H9 (cell line): ENCODE measurements around the gene KCNG1. TPM values are rescaled to one million over a fixed set of nuclear protein-coding genes. Genes with fewer than 3 reads are reported as not detected.

Source experiments
- DNase-seq: peaks from one replicate; pipeline ENCODE4 v3.0.0-alpha.2; 2017
- H2AFZ ChIP-seq: one replicate; pipeline ENCODE4 v1.6.1; 2013; ENCODE audit warnings: mild to moderate bottlenecking, low read length, control low read depth, moderate library complexity
- H2AK5ac ChIP-seq: 2 replicates; pipeline ENCODE4 v1.6.1; 2013; ENCODE audit warnings: low read length, control low read depth, mixed read lengths; ENCODE audit not compliant: insufficient read length
- H2BK120ac ChIP-seq: one replicate; pipeline ENCODE4 v1.6.1; 2013; ENCODE audit warnings: low read depth, mild to moderate bottlenecking, low read length, control low read depth, inconsistent platforms; ENCODE audit not compliant: poor library complexity, severe bottlenecking
- H2BK12ac ChIP-seq: 2 replicates; pipeline ENCODE4 v1.6.1; 2013; ENCODE audit warnings: low read length, control low read depth, mixed read lengths, low read depth; ENCODE audit not compliant: insufficient read length
- H2BK15ac ChIP-seq: 2 replicates; pipeline ENCODE4 v1.6.1; 2013; ENCODE audit warnings: low read depth, low read length, control low read depth
- H2BK20ac ChIP-seq: one replicate; pipeline ENCODE4 v1.6.1; 2013; ENCODE audit warnings: low read depth, mild to moderate bottlenecking, low read length, control low read depth, inconsistent platforms; ENCODE audit not compliant: poor library complexity, severe bottlenecking
- H2BK5ac ChIP-seq: 2 replicates; pipeline ENCODE4 v1.6.1; 2013; ENCODE audit warnings: low read length, control low read depth, mixed read lengths; ENCODE audit not compliant: insufficient read length
- H3K14ac ChIP-seq: 2 replicates; pipeline ENCODE4 v1.6.1; 2013; ENCODE audit warnings: low read length, control low read depth; ENCODE audit not compliant: insufficient read depth
- H3K18ac ChIP-seq: 2 replicates; pipeline ENCODE4 v1.6.1; 2013; ENCODE audit warnings: low read depth, mild to moderate bottlenecking, mixed read lengths, low read length, control low read depth; ENCODE audit not compliant: insufficient read length
- H3K23ac ChIP-seq: 2 replicates; pipeline ENCODE4 v1.6.1; 2013; ENCODE audit warnings: low read length, control low read depth, mixed read lengths, low read depth; ENCODE audit not compliant: insufficient read length
- H3K23me2 ChIP-seq: 2 replicates; pipeline ENCODE4 v1.6.1; 2013; ENCODE audit warnings: low read depth, mild to moderate bottlenecking, mixed read lengths, low read length, control low read depth; ENCODE audit not compliant: insufficient read length, poor library complexity, severe bottlenecking
- H3K27ac ChIP-seq: 2 replicates; pipeline ENCODE4 v1.5.1; 2013; ENCODE audit warnings: low read length, control low read depth, mixed read lengths, low read depth; ENCODE audit not compliant: insufficient read length
- H3K27me3 ChIP-seq: 2 replicates; pipeline ENCODE4 v1.6.1; 2013; ENCODE audit warnings: low read length, control low read depth, inconsistent platforms; ENCODE audit not compliant: insufficient read depth
- H3K4ac ChIP-seq: 2 replicates; pipeline ENCODE4 v1.6.1; 2013; ENCODE audit warnings: low read depth, mild to moderate bottlenecking, control low read depth, inconsistent platforms, low read length, moderate library complexity
- H3K4me1 ChIP-seq: 2 replicates; pipeline ENCODE4 v1.6.1; 2013; ENCODE audit warnings: low read length, control low read depth, inconsistent platforms; ENCODE audit not compliant: insufficient read depth
- H3K4me2 ChIP-seq: 2 replicates; pipeline ENCODE4 v1.6.1; 2013; ENCODE audit warnings: low read length, control low read depth, mixed read lengths; ENCODE audit not compliant: insufficient read length, insufficient read depth
- H3K56ac ChIP-seq: 2 replicates; pipeline ENCODE4 v1.6.1; 2013; ENCODE audit warnings: low read depth, mild to moderate bottlenecking, mixed read lengths, low read length, control low read depth; ENCODE audit not compliant: insufficient read length
- H3K79me1 ChIP-seq: 2 replicates; pipeline ENCODE4 v1.6.1; 2013; ENCODE audit warnings: low read depth, mild to moderate bottlenecking, moderate library complexity, low read length, control low read depth, inconsistent platforms; ENCODE audit not compliant: insufficient read depth, poor library complexity, severe bottlenecking
- H3K79me2 ChIP-seq: 2 replicates; pipeline ENCODE4 v1.6.1; 2013; ENCODE audit warnings: low read length, control low read depth, inconsistent platforms; ENCODE audit not compliant: insufficient read depth
- H3K9ac ChIP-seq: 2 replicates; pipeline ENCODE4 v1.6.1; 2013; ENCODE audit warnings: low read length, control low read depth, mixed read lengths; ENCODE audit not compliant: insufficient read length; ENCODE audit errors: extremely low read depth
- H3K9me3 ChIP-seq: one replicate; pipeline ENCODE4 v1.6.1; 2013; ENCODE audit warnings: low read depth, low read length, inconsistent platforms; ENCODE audit not compliant: control insufficient read depth
- H3T11ph ChIP-seq: one replicate; pipeline ENCODE4 v1.6.1; 2013; ENCODE audit warnings: mild to moderate bottlenecking, low read length, control low read depth, inconsistent platforms
- H4K20me1 ChIP-seq: one replicate; pipeline ENCODE4 v1.6.1; 2013; ENCODE audit not compliant: control insufficient read depth, insufficient read length, insufficient read depth
- H4K5ac ChIP-seq: 2 replicates; pipeline ENCODE4 v1.6.1; 2013; ENCODE audit warnings: low read depth, mild to moderate bottlenecking, mixed read lengths, low read length, control low read depth; ENCODE audit not compliant: insufficient read length
- H4K8ac ChIP-seq: replicated peaks from 2 replicates; pipeline ENCODE4 v1.6.1; 2013; ENCODE audit warnings: low read length, control low read depth, mixed read lengths, low read depth; ENCODE audit not compliant: insufficient read length
- H4K91ac ChIP-seq: 2 replicates; pipeline ENCODE4 v1.6.1; 2013; ENCODE audit warnings: low read depth, mild to moderate bottlenecking, moderate library complexity, mixed read lengths, low read length, control low read depth; ENCODE audit not compliant: insufficient read length
- H3K27ac Mint-ChIP-seq, 3 experiments: 2 replicates in 2 of 3; 3 replicates in 1 of 3; pipeline ENCODE4 v1.8.0; 2020 to 2021; ENCODE audit warnings: mixed read lengths in 3 of 3, mild to moderate bottlenecking in 1 of 3, moderate library complexity in 1 of 3
- H3K27me3 Mint-ChIP-seq: 2 replicates; pipeline ENCODE4 v1.8.0; 2021; ENCODE audit warnings: low read depth, mild to moderate bottlenecking, moderate library complexity, mixed read lengths
- H3K36me3 Mint-ChIP-seq, 3 experiments: 2 replicates in 2 of 3; 3 replicates in 1 of 3; pipeline ENCODE4 v1.8.0; 2020 to 2021; ENCODE audit warnings: low read depth in 3 of 3, mixed read lengths in 3 of 3; ENCODE audit not compliant: insufficient read depth in 1 of 3
- H3K4me1 Mint-ChIP-seq, 2 experiments: 2 replicates each; pipeline ENCODE4 v1.8.0; 2020; ENCODE audit warnings: mixed read lengths in 2 of 2
- H3K4me3 Mint-ChIP-seq, 2 experiments: 2 replicates in 1 of 2; 3 replicates in 1 of 2; pipeline ENCODE4 v1.8.0; 2020 to 2021; ENCODE audit warnings: mild to moderate bottlenecking in 2 of 2, mixed read lengths in 2 of 2, moderate library complexity in 1 of 2
- H3K9me3 Mint-ChIP-seq, 2 experiments: 2 replicates in 1 of 2; 3 replicates in 1 of 2; pipeline ENCODE4 v1.8.0; 2020; ENCODE audit warnings: mild to moderate bottlenecking in 2 of 2, mixed read lengths in 2 of 2, moderate library complexity in 1 of 2
- WGBS: extraction: QIAGEN DNeasy Blood & Tissue Kit; methylation state at CpG from one replicate; pipeline ENCODE4 v1.1.7; 2013; ENCODE audit warnings: missing lambda C conversion rate, low lambda C conversion rate, mixed read lengths; ENCODE audit not compliant: insufficient read length; ENCODE audit errors: extremely low coverage; 5-methylcytosine and 5-hydroxymethylcytosine counted together
- total RNA-seq: library from RNA; stranded (reverse); gene quantifications from 2 replicates; pipeline ENCODE4 v1.2.1, GENCODE V29; 2021
- TF ChIP-seq, protein P1 (sequence below): fragments of 200-600 bp; sonication (generic); conservative IDR thresholded peaks from 3 replicates; pipeline ENCODE4 v1.8.0; 2021; ENCODE audit warnings: antibody characterized with exemption, mild to moderate bottlenecking

The KCNG1 gene
- total RNA-seq, 1 experiment from 2014 or later, result 13.2 TPM

- no peak for DNase-seq
- Histone ChIP-seq H3K9me3 (no peaks in the 10 kb centered on the region), H4K8ac (no peak overlapping the region), H2BK15ac (no peak overlapping the region), H3K23me2 (no peaks in the 10 kb centered on the region), H3K56ac (no peak overlapping the region), H3K4ac (no peak overlapping the region), H2AFZ (no peak overlapping the region), H3K4me2 (no peak overlapping the region), H3K23ac (no peak overlapping the region), H2AK5ac (no peak overlapping the region), H3K79me2 (no peaks in the 10 kb centered on the region), H4K5ac (no peak overlapping the region), H2BK5ac (no peak overlapping the region), H3T11ph (no peak overlapping the region), H3K27me3 (no peaks in the 10 kb centered on the region), H3K18ac (no peak overlapping the region), H3K4me1 (no peaks in the 10 kb centered on the region), H3K14ac (no peak overlapping the region), H2BK120ac (no peak overlapping the region), H2BK12ac (no peak overlapping the region), H4K20me1 (no peaks in the 10 kb centered on the region), H3K79me1 (no peaks in the 10 kb centered on the region), H3K9ac (no peak overlapping the region), H3K27ac (no peak overlapping the region), H2BK20ac (no peak overlapping the region), H4K91ac (no peak overlapping the region)
- peaks cover 1% of the 10 kb centered on the region; the same call in 1 of the 2 replicates for H3K27me3 Mint-ChIP-seq
- TF ChIP-seq, protein P1, sequence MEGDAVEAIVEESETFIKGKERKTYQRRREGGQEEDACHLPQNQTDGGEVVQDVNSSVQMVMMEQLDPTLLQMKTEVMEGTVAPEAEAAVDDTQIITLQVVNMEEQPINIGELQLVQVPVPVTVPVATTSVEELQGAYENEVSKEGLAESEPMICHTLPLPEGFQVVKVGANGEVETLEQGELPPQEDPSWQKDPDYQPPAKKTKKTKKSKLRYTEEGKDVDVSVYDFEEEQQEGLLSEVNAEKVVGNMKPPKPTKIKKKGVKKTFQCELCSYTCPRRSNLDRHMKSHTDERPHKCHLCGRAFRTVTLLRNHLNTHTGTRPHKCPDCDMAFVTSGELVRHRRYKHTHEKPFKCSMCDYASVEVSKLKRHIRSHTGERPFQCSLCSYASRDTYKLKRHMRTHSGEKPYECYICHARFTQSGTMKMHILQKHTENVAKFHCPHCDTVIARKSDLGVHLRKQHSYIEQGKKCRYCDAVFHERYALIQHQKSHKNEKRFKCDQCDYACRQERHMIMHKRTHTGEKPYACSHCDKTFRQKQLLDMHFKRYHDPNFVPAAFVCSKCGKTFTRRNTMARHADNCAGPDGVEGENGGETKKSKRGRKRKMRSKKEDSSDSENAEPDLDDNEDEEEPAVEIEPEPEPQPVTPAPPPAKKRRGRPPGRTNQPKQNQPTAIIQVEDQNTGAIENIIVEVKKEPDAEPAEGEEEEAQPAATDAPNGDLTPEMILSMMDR, result no peak
- H3K27ac Mint-ChIP-seq, result no peak overlapping the region
- H3K4me3 Mint-ChIP-seq, result no peak overlapping the region
- peaks cover 13 to 16% (median 14%) of the 10 kb centered on the region in 3 experiments for H3K36me3 Mint-ChIP-seq
- H3K4me1 Mint-ChIP-seq, result peaks cover 3 to 6% of the 10 kb centered on the region in 2 experiments; a peak in 1 of 4 replicates
- no peaks in the 10 kb centered on the region for H3K9me3 Mint-ChIP-seq
- no CpG with 5 or more reads among the region's 44 CpGs for WGBS
Observed at GRCh38 chr20:51004305-51004727, 18.6 kb downstream of the KCNG1 start.
